NCI-H446 treated with DMSO at 0.1 percent for 48 hours (cell line): ENCODE results near the gene KCNMA1.

ENCODE experiments used
- DNase-seq: peaks from one replicate; lab custom pipeline; 2025; lab: John Stamatoyannopoulos, UW

The KCNMA1 gene

GRCh38 chr10:76885816-76886215 lies 751.8 kb downstream of the KCNMA1 start:
- DNase-seq, result no peak

- DNase-seq, result no peak
These were observed 752.8 kb downstream of the KCNMA1 start for GRCh38 chr10:76884673-76885275.

DNA sequence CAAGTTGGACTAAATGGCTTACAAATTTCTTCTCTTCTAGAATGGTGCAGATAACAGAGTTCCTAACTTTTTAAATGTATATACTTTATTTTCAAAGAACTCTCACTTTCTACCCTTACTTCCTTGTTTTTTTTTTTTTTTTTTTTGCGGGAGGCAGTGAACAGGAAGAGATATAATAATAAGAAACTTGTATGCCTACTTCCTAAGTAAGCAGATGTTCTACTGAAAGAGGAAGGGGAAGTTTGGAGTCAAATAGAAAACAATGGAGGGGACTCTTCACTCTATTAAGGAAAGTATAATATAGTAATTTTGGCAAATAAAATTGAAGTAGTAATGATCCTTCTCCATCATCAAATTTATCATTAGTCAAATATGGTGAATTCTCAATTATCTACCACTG lies 754.0 kb downstream of the KCNMA1 start:
- no peak for DNase-seq

DNA sequence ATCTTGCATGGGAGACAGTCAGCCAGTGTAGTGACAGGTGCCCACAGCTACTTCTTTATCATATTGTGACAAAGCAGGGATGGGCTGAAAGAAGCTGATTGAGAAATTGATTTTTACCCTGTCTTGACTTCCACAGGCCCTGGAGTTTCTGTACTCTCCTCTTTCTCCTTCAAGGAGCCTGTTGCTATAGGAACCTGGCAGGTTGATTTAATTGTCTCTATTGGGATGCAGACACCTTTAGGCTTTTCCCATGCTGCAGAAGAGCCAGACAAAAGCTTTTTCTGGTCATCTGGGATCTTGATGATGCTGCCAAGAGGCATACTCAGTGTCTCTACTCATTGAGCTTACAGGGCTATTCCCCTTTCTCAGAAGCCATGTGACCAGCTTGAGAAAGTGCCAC lies 754.8 kb downstream of the KCNMA1 start:
- DNase-seq, result no peak

DNA sequence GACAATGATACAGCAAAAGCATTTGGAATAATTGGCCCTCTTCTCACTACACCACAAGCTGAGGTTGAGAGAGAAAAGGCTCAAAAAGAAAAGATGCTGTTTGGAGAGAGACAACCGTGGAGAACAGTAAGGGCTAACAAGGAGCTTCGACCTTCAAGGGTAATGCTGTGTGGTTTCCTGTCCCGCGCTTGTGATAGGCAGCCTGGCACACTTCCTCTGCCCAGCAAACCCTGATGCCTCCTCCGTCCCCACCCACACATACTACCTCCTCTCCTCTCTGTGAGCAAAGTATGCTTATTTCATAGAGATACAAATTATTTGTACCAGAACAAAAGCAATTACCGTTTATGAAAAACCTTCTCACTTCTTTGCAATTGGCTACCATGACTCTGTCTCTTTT lies 755.4 kb downstream of the KCNMA1 start:
- no peak for DNase-seq

DNA sequence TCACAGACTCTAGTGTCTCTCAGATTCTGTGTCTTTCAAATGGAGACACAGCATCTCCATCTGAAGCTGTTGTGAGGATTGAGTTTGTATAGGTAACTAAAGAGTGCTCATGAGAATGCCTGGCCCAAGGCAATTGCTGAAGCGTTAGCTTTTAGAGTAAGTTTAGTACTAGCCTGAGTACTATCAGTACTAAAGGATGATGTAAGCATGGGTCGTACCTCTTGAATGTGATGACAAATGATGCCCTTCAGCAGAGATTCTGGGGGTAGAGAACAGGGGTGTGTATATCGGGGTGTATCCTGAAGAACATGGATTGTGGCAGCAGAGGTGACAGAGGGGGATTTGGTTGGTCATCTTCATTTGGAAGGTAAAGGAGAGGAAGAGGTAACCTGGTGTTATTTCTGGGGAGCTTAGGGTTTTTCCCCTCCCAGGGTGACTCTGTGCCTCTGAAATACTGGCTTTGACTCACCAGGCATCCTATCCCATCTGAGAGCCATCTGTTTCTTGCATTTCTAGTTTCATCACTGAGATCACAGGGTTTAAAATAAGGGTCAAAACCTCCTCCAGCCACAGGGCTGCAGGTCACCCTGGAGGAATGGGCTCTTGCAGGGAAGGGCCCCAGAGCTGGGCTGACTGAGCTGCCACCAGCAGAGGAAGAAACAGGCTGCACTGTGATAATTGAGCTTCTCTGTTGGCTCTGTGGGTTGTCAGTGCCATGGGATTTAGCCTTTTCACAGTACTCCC lies 756.0 kb downstream of the KCNMA1 start:
- no peak for DNase-seq

DNA sequence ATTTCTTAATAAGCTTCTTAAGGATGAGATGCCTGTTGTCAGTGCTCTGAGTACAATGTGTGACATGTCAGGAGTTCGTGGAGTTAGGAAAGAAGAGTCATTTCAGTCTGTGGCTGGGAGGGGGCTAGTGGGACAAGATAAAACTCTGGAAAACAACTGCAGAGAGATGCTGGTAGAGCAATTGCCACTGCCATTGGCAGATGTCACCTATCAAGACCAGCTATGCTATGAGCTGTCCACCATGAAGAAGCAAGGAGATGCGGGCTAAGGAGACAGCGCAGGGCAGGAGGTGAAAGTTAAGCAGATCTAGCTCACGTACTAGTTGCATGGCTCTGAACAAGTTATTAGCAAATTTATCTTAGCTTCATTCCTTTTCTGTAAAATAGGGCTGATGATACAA lies 756.7 kb downstream of the KCNMA1 start:
- DNase-seq, result no peak

- DNase-seq, result no peak
These were observed 758.3 kb downstream of the KCNMA1 start for GRCh38 chr10:76879116-76879913.

DNA sequence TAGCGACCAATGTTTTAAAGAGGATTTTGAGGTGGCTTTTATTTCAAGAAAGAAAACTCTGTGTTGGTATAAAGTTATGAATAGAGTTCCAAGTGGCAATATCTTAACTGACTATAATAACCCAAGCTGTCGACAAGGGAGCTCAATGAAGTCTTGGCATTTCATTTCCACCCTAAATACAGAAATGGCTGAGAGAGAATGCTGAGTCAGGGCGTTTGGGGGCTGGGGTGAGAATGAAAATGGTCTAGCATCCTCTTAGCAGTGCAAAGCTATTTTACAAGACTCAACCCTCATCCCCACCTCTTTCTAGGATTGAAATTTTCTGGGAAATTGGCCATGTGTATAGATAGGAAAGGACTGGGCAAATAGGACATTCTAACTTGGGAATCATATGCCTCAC lies 759.1 kb downstream of the KCNMA1 start:
- DNase-seq, result no peak

- DNase-seq, result no peak
These were observed 762.7 kb downstream of the KCNMA1 start for GRCh38 chr10:76874896-76875295.

- no peak for DNase-seq
These were observed 763.4 kb downstream of the KCNMA1 start for GRCh38 chr10:76874176-76874575.

- DNase-seq, result no peak
These were observed 765.8 kb downstream of the KCNMA1 start for GRCh38 chr10:76871697-76872295.

GRCh38 chr10:76869931-76870330 lies 767.7 kb downstream of the KCNMA1 start:
- no peak for DNase-seq

GRCh38 chr10:76868098-76868977 lies 769.3 kb downstream of the KCNMA1 start:
- no peak for DNase-seq

DNA sequence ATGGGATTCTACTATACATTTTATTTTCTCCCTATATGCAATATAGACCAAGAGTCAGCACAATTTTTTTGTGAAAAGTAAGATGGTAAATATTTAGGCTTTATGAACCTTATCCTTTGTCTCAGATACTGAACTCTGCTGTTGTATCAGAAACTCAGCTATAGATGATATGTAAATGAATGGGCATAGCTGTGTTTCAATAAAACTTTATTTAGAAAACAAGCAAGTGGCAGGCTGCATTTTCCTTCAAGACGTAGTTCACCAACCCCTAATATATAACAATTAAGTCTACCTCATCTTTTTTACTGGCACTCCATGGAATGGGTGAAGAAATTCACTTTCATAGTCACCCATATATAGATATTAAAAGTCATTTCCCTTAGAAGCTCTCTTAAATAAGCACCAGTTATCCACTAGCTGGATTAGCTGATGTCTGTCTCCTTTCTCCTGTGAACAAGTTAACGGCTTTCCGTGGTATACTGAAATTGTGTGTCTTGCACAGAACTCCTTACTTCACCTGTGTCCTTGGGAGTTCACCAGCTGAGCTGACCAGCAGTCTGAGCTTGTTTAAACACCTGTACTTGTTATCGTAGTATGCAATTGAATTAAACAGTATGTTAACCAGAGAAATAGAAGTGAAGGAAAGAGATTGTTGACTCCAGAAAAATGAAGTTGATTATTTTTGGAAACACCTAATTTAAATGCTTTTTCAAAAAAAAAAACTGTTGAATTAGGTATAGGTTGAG lies 770.6 kb downstream of the KCNMA1 start:
- DNase-seq, result no peak

GRCh38 chr10:76864922-76865321 lies 772.7 kb downstream of the KCNMA1 start:
- DNase-seq, result no peak

- DNase-seq, result no peak
These were observed 778.9 kb downstream of the KCNMA1 start for GRCh38 chr10:76858721-76859120.

GRCh38 chr10:76840802-76841201 lies 796.8 kb downstream of the KCNMA1 start:
- DNase-seq, result no peak

GRCh38 chr10:76839276-76839675 lies 798.3 kb downstream of the KCNMA1 start:
- no peak for DNase-seq

DNA sequence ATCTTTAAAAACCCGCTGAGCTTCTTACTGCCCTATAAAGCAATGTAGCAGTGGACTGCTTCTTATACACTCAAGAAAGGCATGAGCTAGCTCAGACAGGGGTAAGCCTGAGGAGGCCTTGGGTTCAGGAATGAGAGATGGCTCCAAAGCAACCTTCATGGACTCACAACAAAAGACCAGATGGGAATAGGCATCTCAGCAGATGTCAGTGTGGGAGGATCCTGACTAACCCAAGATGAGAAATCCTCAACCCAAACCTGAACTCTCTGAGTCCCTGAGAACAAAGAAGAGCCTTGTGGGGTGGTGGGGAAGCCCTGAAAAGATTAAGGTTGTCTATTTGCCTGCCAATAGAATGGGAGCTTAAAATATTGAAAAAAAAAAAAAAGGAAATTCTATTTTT lies 807.4 kb downstream of the KCNMA1 start:
- DNase-seq, result no peak

- DNase-seq, result no peak
These were observed 807.9 kb downstream of the KCNMA1 start for GRCh38 chr10:76829724-76830123.
